ENCODE data around the gene KIRREL1. TPM values are rescaled to one million over a fixed set of nuclear protein-coding genes. Genes with fewer than 3 reads are reported as not detected.

The KIRREL1 gene
- polyA plus RNA-seq, 1 experiment, result 42.3 TPM

- no peaks in the 10 kb centered on the region for H3K9me3 ChIP-seq (ENCODE audit: control insufficient read depth, insufficient read depth, low read length)
- no peak for TF ChIP-seq CTCF (IDR thresholded peaks at IDR 0.05; ENCODE audit: low read depth, low read length)
- ChIA-PET POLR2A (no interaction called here), CTCF (interaction anchor here (0.9 to 2.1 kb wide), 7 partner anchors 10 to 79 kb away, joined by 3 to 6 read pairs (median 5); no protein-coding TSS in a partner anchor)
- DNase-seq (ENCODE audit: low read depth, low spot score), result no peak
- no peak overlapping the region for H3K4me3 ChIP-seq (ENCODE audit: low read depth, low read length)
- H3K27ac ChIP-seq (ENCODE audit: low read depth, low read length), result no peak overlapping the region
- H3K27me3 ChIP-seq (ENCODE audit: control insufficient read depth, insufficient read depth, low read length), result no peaks in the 10 kb centered on the region
Measured at GRCh38 chr1:158048371-158049067, 55.1 kb downstream of the KIRREL1 start.

- TF ChIP-seq CTCF (IDR thresholded peaks at IDR 0.05; ENCODE audit: low read depth, low read length), result no peak
- no peaks in the 10 kb centered on the region for H3K9me3 ChIP-seq (ENCODE audit: control insufficient read depth, insufficient read depth, low read length)
- DNase-seq (ENCODE audit: low read depth, low spot score), result no peak
- H3K27ac ChIP-seq (ENCODE audit: low read depth, low read length), result no peak overlapping the region
- H3K4me3 ChIP-seq (ENCODE audit: low read depth, low read length), result no peak overlapping the region
- H3K27me3 ChIP-seq (ENCODE audit: control insufficient read depth, insufficient read depth, low read length), result no peaks in the 10 kb centered on the region
- CTCF ChIA-PET, result interaction anchor here (0.9 to 1.0 kb wide), 2 partner anchors 10 to 64 kb away, joined by 3 read pairs; no protein-coding TSS in a partner anchor
- POLR2A ChIA-PET, result no interaction called here
Measured at GRCh38 chr1:158049853-158050252, 56.4 kb downstream of the KIRREL1 start.

DNA sequence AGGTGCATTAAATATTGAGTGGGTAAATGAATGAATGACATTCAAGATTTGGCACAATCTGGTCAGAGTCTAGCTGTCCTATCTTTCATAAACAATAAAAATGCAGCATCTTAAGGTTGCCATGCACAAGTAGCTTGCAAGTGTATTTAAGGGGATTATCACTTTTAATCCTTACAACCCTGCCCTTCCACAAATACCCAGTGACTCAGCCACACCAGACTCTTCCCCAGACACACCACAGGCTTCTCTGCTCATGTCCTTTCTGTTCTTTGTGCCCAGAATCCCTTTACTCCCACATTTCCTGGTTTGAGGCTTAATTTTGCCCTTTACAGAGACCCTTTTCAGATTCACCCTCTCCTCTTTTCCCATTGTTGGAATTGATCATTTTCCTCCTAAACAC lies 59.8 kb downstream of the KIRREL1 start:
- H3K9me3 ChIP-seq (ENCODE audit: control insufficient read depth, insufficient read depth, low read length), result no peaks in the 10 kb centered on the region
- DNase-seq (ENCODE audit: low read depth, low spot score), result no peak
- POLR2A ChIA-PET, result no interaction called here
- TF ChIP-seq CTCF (IDR thresholded peaks at IDR 0.05; ENCODE audit: low read depth, low read length), result no peak
- no peak overlapping the region for H3K27ac ChIP-seq (ENCODE audit: low read depth, low read length)
- H3K4me3 ChIP-seq (ENCODE audit: low read depth, low read length), result no peak overlapping the region
- no peaks in the 10 kb centered on the region for H3K27me3 ChIP-seq (ENCODE audit: control insufficient read depth, insufficient read depth, low read length)
- CTCF ChIA-PET, result interaction anchor here (1.3 to 2.7 kb wide), 3 partner anchors 16 to 84 kb away, joined by 3 to 13 read pairs (median 3); no protein-coding TSS in a partner anchor

DNA sequence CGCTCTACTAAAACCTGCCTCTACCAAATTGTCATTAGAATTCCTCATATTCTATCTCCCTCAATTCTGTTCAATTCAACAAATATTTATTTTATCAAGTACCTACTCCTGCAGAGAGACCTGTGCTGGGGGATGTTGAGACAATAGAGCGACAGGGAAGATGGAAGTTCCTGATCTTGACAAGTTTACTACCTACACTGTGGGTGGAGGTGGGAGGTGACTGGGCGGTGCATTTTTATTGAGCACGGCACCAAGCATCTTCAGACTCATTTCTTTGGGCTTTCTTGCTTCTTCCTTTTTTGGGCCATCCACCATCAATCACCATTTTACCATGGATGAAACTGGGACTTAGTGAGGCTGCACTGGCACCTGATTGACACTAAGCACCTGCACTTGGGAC lies 61.3 kb downstream of the KIRREL1 start:
- Histone ChIP-seq H3K27me3 (ENCODE audit: control insufficient read depth, insufficient read depth, low read length) (no peaks in the 10 kb centered on the region), H3K9me3 (ENCODE audit: control insufficient read depth, insufficient read depth, low read length) (no peaks in the 10 kb centered on the region), H3K4me3 (ENCODE audit: low read depth, low read length) (no peak overlapping the region), H3K27ac (ENCODE audit: low read depth, low read length) (no peak overlapping the region)
- POLR2A ChIA-PET, result no interaction called here
- TF ChIP-seq CTCF (IDR thresholded peaks at IDR 0.05; ENCODE audit: low read depth, low read length), result no peak
- CTCF ChIA-PET, result interaction anchor here (1.2 to 1.6 kb wide), 3 partner anchors 41 to 86 kb away, joined by 3 to 9 read pairs (median 3); no protein-coding TSS in a partner anchor
- no peak for DNase-seq (ENCODE audit: low read depth, low spot score)

- H3K9me3 ChIP-seq (ENCODE audit: control insufficient read depth, insufficient read depth, low read length), result no peaks in the 10 kb centered on the region
- ChIA-PET CTCF (no interaction called here), POLR2A (no interaction called here)
- no peak overlapping the region for H3K27ac ChIP-seq (ENCODE audit: low read depth, low read length)
- no peak for TF ChIP-seq CTCF (IDR thresholded peaks at IDR 0.05; ENCODE audit: low read depth, low read length)
- H3K27me3 ChIP-seq (ENCODE audit: control insufficient read depth, insufficient read depth, low read length), result no peaks in the 10 kb centered on the region
- DNase-seq (ENCODE audit: low read depth, low spot score), result no peak
- H3K4me3 ChIP-seq (ENCODE audit: low read depth, low read length), result no peak overlapping the region
Measured at GRCh38 chr1:158055854-158056253, 62.4 kb downstream of the KIRREL1 start.
